Measurements from ENCODE around the gene UBE2D4. TPM values are rescaled to one million over a fixed set of nuclear protein-coding genes. Genes with fewer than 3 reads are reported as not detected.
A peak's percentile ranks its signal among the peaks of the same experiment; 100 is the strongest.

Gene UBE2D4
- total RNA-seq, 1 experiment from 2014 or later = 6.4 TPM

DNA sequence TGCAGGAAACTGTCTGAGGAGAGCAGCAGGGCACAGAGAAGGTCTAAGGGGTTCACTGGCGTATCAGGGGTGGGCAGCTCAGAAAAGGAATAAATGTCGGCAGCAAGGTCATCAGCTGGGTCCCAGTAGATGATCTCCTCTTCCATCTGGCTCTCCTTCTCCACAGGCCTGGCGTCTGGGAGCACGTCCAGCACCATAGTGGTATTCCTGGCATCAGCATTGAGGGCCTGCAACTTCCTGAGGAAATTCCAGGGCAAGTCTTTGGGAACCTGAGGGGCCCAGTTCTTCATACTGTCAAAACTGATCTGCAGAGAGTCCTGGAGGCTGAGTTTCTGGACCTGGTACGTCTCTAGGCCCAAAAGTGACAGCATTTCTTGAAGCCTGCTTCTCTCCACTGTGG is 47.4 kb upstream of the UBE2D4 start:
- TF ChIP-seq, protein P1, sequence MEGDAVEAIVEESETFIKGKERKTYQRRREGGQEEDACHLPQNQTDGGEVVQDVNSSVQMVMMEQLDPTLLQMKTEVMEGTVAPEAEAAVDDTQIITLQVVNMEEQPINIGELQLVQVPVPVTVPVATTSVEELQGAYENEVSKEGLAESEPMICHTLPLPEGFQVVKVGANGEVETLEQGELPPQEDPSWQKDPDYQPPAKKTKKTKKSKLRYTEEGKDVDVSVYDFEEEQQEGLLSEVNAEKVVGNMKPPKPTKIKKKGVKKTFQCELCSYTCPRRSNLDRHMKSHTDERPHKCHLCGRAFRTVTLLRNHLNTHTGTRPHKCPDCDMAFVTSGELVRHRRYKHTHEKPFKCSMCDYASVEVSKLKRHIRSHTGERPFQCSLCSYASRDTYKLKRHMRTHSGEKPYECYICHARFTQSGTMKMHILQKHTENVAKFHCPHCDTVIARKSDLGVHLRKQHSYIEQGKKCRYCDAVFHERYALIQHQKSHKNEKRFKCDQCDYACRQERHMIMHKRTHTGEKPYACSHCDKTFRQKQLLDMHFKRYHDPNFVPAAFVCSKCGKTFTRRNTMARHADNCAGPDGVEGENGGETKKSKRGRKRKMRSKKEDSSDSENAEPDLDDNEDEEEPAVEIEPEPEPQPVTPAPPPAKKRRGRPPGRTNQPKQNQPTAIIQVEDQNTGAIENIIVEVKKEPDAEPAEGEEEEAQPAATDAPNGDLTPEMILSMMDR (conservative IDR thresholded peaks at IDR 0.05) = no peak
- Histone ChIP-seq H2AK5ac (ENCODE audit: insufficient read length, low read length) (no peak overlapping the region), H3K9ac (ENCODE audit: extremely low read depth, insufficient read length, low read length) (no peak overlapping the region), H3K23ac (ENCODE audit: insufficient read length, low read depth, low read length) (no peak overlapping the region), H2BK12ac (ENCODE audit: insufficient read length, low read depth, low read length) (no peak overlapping the region), H4K8ac (replicated peaks; ENCODE audit: insufficient read length, low read depth, low read length) (no peak overlapping the region), H3K18ac (ENCODE audit: insufficient read length, low read depth, low read length) (no peak overlapping the region), H3K56ac (ENCODE audit: insufficient read length, low read depth, low read length) (no peak overlapping the region), H3K23me2 (ENCODE audit: insufficient read length, low read depth, low read length, poor library complexity, severe bottlenecking) (no peaks in the 10 kb centered on the region), H3K9me3 (ENCODE audit: control insufficient read depth, low read depth, low read length) (no peaks in the 10 kb centered on the region), H3K4ac (ENCODE audit: low read depth, low read length) (no peak overlapping the region), H2BK120ac (ENCODE audit: low read depth, low read length, poor library complexity, severe bottlenecking) (no peak overlapping the region), H2AFZ (ENCODE audit: low read length) (no peak overlapping the region), H2BK15ac (ENCODE audit: low read depth, low read length) (no peak overlapping the region), H3K4me1 (ENCODE audit: insufficient read depth, low read length) (peaks cover 4% of the 10 kb centered on the region; the same call in 1 of the 2 replicates), H4K5ac (ENCODE audit: insufficient read length, low read depth, low read length) (no peak overlapping the region), H4K91ac (ENCODE audit: insufficient read length, low read depth, low read length) (no peak overlapping the region), H2BK20ac (ENCODE audit: low read depth, low read length, poor library complexity, severe bottlenecking) (no peak overlapping the region), H3K79me2 (ENCODE audit: insufficient read depth, low read length) (no peaks in the 10 kb centered on the region), H2BK5ac (ENCODE audit: insufficient read length, low read length) (no peak overlapping the region), H3K4me2 (ENCODE audit: insufficient read depth, insufficient read length, low read length) (no peak overlapping the region), H3K27me3 (ENCODE audit: insufficient read depth, low read length) (no peaks in the 10 kb centered on the region), H3K27ac (ENCODE audit: insufficient read length, low read depth, low read length) (no peak overlapping the region), H3K14ac (ENCODE audit: insufficient read depth, low read length) (no peak overlapping the region), H3T11ph (ENCODE audit: low read length) (no peak overlapping the region), H4K20me1 (ENCODE audit: control insufficient read depth, insufficient read depth, insufficient read length) (no peaks in the 10 kb centered on the region), H3K79me1 (ENCODE audit: insufficient read depth, low read depth, low read length, poor library complexity, severe bottlenecking) (no peaks in the 10 kb centered on the region)
- 0 out of 7 replicates have a peak overlapping the region, but pooled peaks of 1 of the 3 experiments have one; percentile 12 for H3K27ac Mint-ChIP-seq
- no peak for DNase-seq
- H3K9me3 Mint-ChIP-seq = no peaks in the 10 kb centered on the region
- no peak overlapping the region for H3K4me3 Mint-ChIP-seq
- peaks cover 10 to 20% of the 10 kb centered on the region in 2 experiments for H3K4me1 Mint-ChIP-seq
- no peaks in the 10 kb centered on the region for H3K27me3 Mint-ChIP-seq (ENCODE audit: low read depth)
- WGBS (ENCODE audit: extremely low coverage, insufficient read length, low lambda C conversion rate) = no CpG with 5 or more reads among the region's 5 CpGs
- peaks cover 10 to 68% (median 54%) of the 10 kb centered on the region in 3 experiments for H3K36me3 Mint-ChIP-seq (ENCODE audit: insufficient read depth in 1 of 3, low read depth in 3 of 3)
